Fibroblast of skin of right quadriceps (primary cell): ENCODE measurements around the gene MLN.

Experiments used
- DNase-seq: peaks from one replicate; pipeline ENCODE4 v3.0.0-alpha.2; 2013

The MLN gene, protein sequence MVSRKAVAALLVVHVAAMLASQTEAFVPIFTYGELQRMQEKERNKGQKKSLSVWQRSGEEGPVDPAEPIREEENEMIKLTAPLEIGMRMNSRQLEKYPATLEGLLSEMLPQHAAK

DNA sequence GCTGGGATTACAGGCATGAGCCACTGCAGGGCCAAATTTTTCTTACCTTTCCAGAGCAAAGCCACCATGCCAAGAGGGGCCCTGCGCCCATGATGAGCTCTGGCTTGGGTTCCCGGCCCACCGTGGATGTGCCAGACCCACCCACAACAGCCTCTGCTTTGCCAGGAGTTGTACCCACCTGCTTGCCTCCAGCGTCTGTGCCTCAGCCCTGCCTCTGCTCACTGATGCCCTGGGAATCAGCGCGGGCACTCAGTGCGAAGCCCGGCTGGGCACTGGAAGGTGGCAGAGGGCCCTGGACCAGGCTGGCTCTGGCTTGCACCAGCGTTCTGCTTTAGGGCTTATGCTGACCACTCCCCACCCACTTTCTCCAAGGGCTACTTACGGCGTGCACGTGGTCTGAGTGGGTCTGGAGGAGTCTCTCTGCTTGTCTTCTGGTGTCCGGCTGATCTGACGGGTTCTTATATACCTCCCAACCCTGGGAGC, at the start of gene MLN:
Gene MLN, minus strand, starts transcription at position 433 of the 483 bp plus-strand sequence. CDS start 2,840 bp downstream, outside the sequence.
- DNase-seq, result no peak

DNA sequence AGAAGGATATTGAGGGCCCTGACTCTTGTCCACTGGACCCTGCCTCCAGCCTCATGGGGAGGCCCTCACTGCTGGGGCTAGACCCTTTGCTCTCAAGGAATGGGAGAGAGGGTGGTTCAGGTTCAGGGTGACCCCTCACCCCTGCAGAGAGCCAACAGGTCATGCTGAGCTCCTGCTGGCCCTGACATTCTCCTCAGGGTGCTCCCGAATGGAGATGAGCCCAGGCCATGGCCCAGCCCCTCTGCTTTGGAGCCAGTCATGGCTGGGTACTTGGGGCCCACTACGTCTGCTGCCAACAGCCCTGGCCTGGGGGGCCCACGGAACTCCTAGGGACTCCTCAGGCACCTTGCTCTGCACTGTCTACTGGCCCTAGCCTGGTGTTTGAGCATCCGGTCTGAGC, 49.2 kb upstream of the MLN start:
- no peak for DNase-seq

- DNase-seq, result peak; percentile 19
These were observed 48.2 kb upstream of the MLN start for GRCh38 chr6:33851959-33852358.

GRCh38 chr6:33850869-33851541, 47.2 kb upstream of the MLN start:
- DNase-seq, result no peak

DNA sequence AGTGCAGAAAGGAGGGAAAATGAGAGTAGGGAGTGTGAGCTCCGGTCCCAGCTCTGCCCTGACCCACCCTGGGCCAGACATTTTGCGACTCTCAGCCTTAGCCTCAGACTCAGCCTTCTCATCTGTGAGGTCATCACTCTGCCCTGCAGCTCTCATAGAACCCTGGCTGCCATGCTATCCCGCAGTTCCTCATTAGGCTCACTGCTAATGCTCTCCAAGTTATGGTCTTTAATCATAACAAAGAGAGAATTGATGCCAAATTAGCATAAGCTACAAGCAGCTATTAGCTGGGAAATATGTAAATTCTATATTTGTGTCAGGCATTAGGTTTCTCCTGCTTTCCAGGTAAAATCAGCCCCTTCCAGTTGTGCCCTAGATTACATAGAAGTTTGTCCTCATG, 46.5 kb upstream of the MLN start:
- no peak for DNase-seq

DNA sequence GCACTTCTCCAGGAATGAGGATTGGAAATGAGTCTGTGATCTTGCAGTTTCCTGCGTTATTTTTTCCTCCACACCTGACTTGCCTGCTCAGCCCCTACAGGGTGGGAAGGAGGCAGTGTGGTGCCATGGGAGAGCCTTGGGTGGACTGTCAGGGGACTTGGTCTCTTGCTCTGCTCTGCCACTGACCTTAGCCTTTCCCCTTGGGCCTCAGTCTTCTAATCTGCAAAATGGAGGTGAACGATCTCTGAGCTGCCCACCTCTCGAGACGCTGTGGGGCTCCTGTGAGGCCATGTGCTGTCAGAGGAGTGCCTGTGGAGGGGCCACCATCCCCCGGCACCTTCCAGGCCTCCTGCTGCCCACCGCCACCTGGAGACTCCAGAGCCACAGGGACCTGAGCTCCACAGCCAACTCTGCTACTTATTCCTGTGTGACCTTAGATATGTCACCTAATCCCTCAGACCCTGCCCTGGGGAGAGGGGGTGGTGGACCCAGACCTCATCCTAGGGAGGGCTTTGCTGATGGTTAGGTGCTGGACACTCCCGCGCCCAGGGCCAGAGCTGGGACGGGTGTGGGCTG, 45.8 kb upstream of the MLN start:
- no peak for DNase-seq

- DNase-seq, result no peak
These were observed 44.7 kb upstream of the MLN start for GRCh38 chr6:33848484-33848883.

- no peak for DNase-seq
These were observed 44.1 kb upstream of the MLN start for GRCh38 chr6:33847867-33848266.

GRCh38 chr6:33847078-33847477, 43.3 kb upstream of the MLN start:
- DNase-seq, result no peak

DNA sequence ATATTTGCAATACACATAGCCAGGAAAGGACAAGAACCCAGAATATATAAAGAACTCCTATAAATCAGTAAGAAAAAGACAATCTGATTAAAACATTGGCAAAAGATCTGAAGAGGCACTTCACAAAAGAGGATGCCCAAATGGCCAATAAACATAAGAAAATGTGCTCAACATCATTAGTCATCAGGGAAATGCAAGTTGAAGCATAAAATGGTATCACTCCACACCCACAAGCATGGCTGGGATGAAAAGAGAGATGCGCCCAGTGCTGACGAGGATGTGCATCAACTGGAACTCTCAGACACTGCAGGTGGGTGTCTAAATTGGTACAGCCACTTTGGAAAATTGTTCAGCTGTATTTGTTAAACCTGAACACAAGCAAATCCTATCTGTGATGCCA, 42.4 kb upstream of the MLN start:
- DNase-seq, result peak; percentile 14

DNA sequence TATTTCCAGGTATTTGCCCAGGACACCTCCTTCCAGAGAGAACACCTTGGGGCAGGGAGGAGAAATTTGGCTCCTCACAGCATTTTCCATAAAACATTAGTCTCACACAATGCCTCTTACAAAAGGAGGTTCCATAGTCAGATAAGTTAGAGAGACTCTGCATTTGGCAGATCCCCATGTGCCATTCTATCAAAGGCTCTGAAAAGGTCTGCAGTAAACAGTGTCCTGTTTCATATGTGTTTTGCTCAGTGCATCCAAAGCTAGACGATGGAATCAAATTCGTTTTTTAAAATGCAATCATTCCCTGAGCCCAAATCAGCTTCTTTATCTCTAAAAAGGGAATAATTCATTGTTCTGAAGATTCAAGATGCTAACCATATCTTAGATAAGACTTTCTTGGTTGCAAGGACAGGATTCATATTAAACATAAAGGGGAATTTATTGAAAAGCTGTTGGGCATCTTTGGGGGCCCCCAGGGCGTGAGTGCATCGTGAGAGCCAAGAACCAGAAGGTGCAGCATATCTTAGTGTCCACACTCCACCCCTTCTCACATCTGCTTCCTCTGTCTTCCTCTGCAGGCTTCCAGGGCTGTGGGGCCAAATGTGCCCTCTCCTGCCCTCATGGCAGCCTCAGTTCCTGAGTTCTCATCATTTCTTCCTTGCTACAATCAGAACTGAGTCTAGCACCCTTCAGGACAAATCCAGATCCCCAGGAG, 41.4 kb upstream of the MLN start:
- DNase-seq, result no peak

DNA sequence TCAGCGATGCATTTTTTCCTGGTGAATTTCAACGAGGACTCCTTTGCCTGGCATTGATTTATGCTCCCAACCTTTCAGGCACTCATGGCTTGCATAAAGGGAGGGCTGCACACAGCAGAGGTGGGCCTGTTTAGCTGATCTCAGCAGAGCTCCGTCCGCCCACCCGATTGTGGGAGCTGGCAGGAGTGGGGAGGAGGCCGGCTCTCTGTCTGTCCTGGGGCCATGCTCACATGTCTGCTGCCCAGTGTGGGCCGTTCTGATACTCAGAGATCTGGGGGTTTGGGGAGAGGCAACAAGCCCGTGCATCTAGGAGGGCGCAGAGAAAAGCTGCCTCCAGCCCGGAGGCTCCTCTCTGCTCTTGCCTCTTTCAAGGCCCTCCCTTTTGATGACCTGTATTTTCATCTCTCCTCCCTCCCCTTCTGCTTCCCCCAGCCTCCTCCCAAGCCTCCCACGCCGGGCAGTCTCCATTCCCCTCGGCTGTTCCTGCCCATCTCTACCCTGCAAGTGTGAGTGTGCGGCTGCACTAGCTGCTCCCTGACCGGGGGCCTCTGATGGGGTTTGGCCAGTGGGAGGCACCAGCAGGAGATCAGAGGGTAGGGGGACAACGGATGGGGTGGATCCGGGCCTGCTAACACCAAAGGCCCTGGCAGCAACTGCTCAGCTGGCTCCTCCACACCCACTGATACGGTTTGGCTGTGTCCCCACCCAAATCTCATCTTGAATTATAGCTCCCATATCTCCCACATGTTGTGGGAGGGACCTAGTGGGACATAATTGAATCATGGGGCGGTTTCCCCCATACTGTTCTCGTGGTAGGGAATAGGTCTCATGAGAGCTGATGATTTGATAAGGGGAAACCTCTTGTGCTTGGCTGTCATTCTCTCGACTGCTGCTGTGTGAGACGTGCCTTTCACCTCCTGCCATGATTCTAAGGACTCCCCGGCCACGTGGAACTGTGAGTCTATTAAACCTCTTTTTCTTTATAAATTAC, 39.6 kb upstream of the MLN start:
- peak; percentile 56 for DNase-seq

- no peak for DNase-seq
These were observed 38.1 kb upstream of the MLN start for GRCh38 chr6:33841868-33842267.

DNA sequence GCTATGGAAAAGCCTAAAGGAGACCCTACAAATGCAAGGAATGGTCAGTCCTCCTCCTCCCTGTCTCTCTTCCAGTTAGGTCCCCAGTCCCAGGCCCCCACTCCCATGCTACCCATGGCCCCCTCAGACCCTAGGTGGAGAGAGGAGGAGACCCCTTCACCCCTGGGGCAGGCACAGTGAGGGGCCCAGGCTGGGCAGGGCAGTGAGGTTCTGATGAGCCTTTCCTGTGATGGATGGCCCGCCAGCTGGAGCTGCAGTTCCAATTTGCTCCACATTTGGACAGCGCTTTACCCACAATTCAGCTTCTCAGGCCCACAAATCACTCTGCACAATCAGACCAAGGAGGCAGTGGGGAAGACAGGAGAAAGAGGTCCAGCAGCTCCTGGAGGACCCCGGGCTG, 37.3 kb upstream of the MLN start:
- no peak for DNase-seq

- DNase-seq, result peak; percentile 98
These were observed 36.5 kb upstream of the MLN start for GRCh38 chr6:33840048-33840926.

DNA sequence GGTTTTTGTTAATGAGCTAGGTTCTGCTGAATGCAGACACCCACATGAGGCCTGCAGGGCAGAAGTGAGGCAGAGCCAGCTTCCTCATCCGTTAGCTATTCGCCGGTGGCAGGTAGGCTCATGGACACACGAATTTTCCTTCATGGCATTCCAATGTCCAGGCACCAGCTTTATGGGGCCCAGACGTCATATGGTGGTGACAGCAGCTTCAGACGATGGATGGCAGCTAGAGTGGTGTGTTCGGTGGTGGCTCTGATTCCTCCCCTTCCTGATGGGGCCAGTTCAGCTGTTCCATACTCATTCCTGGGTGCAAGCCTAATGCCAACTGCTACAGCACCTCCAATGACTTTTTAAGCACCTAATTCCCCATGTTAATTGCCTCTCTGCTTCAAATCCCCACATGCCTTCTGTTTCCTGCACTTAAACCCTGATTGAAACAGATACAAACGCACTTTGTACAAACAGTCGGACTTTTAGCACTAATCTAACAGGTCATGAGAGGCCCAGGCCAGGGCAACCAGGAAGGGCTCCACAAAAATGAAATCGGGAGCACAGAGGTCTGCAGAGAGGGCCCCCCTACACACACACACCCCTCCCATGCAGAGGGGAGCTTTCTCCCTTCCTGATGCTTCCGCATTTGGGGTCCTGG, 35.7 kb upstream of the MLN start:
- no peak for DNase-seq

- peak; percentile 14 for DNase-seq
These were observed 35.2 kb upstream of the MLN start for GRCh38 chr6:33838983-33839382.

GRCh38 chr6:33837971-33838665, 34.3 kb upstream of the MLN start:
- DNase-seq, result peak; percentile 81

DNA sequence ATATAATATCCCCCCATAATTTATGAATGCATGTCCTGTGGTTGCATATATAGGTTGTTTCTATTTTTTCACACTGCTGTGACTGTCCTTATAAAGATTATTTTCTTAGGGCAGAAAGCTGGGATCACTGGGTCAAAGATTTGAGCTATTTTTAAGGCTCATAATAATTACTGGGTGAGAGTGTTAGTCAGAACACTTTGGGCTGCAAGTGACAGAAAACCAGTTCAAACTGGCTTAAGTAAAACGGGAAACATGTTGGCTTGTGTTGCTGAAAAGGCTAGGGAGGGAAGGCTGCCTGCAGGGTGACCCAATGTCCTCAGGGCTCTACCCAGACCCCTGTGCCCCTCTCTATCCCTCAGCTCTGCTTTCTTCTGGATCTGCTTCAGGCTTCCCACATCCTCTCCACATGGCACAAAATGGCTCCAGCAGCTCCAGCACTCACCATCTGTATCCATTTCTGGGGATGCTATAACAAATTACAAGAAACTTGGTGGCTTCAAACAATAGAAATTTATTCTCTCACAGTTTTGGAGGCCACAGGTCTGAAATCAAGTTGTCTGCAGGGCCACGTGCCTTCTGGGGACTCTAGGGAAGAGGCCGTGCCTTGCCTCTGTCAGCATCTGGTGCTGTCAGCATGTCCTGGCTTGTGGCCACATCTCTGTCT, 33.1 kb upstream of the MLN start:
- no peak for DNase-seq
